Activated T-cell treated with anti-CD3 and anti-CD28 coated beads, Interleukin-2, amount 50 U/mL, for 24 hours (primary cell): ENCODE data around the gene SRGN.

ENCODE experiments used
- DNase-seq: peaks from one replicate; pipeline ENCODE4 v3.0.0-alpha.2; 2020
- H3K27ac Mint-ChIP-seq: 2 replicates; pipeline ENCODE4 v1.8.0; 2020; ENCODE audit warnings: mild to moderate bottlenecking, mixed read lengths
- H3K27me3 Mint-ChIP-seq: 2 replicates; pipeline ENCODE4 v1.8.0; 2020; ENCODE audit warnings: mixed read lengths
- H3K36me3 Mint-ChIP-seq: 2 replicates; pipeline ENCODE4 v1.8.0; 2020; ENCODE audit warnings: low read depth, mixed read lengths
- H3K4me1 Mint-ChIP-seq: 2 replicates; pipeline ENCODE4 v1.8.0; 2020; ENCODE audit warnings: low read depth, mixed read lengths
- H3K4me3 Mint-ChIP-seq: 2 replicates; pipeline ENCODE4 v1.8.0; 2020; ENCODE audit warnings: mild to moderate bottlenecking, moderate library complexity, mixed read lengths
- H3K9me3 Mint-ChIP-seq: 2 replicates; pipeline ENCODE4 v1.8.0; 2020; ENCODE audit warnings: mixed read lengths

SRGN gene

GRCh38 chr10:69091143-69091651 lies 3.3 kb downstream of the SRGN start:
- H3K36me3 Mint-ChIP-seq, result peaks cover 73% of the 10 kb centered on the region

DNA sequence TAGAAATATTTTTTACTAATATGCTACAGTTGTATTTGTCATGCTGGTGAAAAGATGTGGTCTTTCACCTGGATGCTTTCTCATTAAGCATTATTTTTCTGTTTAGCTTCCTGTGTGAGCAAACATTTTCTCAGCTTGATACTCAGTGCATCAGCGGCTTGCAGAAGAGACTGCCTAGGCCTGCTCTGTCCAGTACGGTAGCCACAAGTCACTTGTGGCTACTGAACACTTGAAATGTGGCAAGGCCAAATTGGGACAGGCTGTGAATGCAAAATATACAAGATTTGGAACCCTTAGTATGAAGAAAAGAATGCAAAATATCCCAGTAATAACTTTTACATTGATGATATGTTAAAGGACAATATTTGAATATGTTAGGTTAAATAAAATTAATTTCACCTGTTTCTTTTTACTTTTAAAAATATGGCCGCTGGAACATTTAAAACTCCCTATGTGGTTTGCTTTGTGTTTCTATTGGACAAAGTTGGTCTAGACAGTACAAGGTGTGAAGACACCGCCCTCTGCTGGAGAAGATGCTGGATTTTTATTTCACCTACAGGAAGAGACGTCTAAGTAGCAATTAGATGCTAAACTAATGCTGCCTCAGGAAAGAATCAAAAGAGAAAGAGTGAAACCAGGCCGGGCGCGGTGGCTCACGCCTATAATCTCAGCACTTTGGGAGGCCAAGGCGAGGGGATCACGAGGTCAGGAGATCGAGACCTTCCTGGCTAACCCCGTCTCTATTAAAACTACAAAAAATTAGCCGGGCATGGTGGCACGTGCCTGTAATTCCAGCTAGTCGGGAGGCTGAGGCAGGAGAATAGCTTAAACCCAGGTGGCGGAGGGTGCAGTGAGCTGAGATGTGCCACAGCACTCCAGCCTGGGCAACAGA lies 5.3 kb downstream of the SRGN start:
- Mint-ChIP-seq H3K27ac (peak overlapping the region; percentile 92), H3K4me3 (peak overlapping the region; percentile 68), H3K4me1 (peaks cover 70% of the 10 kb centered on the region), H3K36me3 (peaks cover 86% of the 10 kb centered on the region), H3K27me3 (no peaks in the 10 kb centered on the region), H3K9me3 (no peaks in the 10 kb centered on the region)
- DNase-seq, result peak; percentile 65

More at GRCh38 chr10:69091143-69091651, 3.3 kb downstream of the SRGN start:
- no peaks in the 10 kb centered on the region for H3K27me3 Mint-ChIP-seq
- H3K9me3 Mint-ChIP-seq, result no peaks in the 10 kb centered on the region
- no peak for DNase-seq
- H3K4me3 Mint-ChIP-seq, result peak overlapping the region; percentile 94
- H3K4me1 Mint-ChIP-seq, result peaks cover 73% of the 10 kb centered on the region
- H3K27ac Mint-ChIP-seq, result peak overlapping the region; percentile 99

- H3K27ac Mint-ChIP-seq, result peak overlapping the region; percentile 55
- H3K9me3 Mint-ChIP-seq, result no peaks in the 10 kb centered on the region
- no peaks in the 10 kb centered on the region for H3K27me3 Mint-ChIP-seq
- H3K4me3 Mint-ChIP-seq, result peak overlapping the region; percentile 10
- no peak for DNase-seq
- peaks cover 67% of the 10 kb centered on the region for H3K4me1 Mint-ChIP-seq
- peaks cover 84% of the 10 kb centered on the region for H3K36me3 Mint-ChIP-seq
Measured at GRCh38 chr10:69093933-69094332, 6.0 kb downstream of the SRGN start.

GRCh38 chr10:69096045-69096444 lies 8.1 kb downstream of the SRGN start:
- Mint-ChIP-seq H3K4me1 (peaks cover 62% of the 10 kb centered on the region), H3K9me3 (no peaks in the 10 kb centered on the region), H3K27me3 (no peaks in the 10 kb centered on the region), H3K4me3 (no peak overlapping the region), H3K27ac (peak overlapping the region; percentile 14), H3K36me3 (peaks cover 82% of the 10 kb centered on the region)
- DNase-seq, result no peak

DNA sequence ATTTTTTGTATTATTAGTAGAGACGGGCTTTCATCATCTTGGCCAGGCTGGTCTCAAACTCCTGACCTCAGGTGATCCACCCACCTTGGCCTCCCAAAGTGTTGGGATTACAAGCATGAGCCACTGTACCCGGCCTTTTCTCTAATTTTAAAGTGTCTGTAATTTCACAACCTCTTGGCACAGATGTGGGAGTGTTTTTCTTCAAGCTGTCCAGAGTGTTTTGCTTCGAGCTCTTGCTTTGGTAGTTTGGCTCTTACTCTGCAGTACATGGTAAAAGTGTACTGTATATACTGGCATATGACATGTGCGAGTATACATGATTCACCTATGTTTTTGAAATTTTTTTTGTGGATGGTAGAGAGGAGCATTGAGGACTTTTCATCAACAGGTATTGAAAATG lies 9.8 kb downstream of the SRGN start:
- Mint-ChIP-seq H3K9me3 (no peaks in the 10 kb centered on the region), H3K27ac (no peak overlapping the region), H3K4me1 (peaks cover 62% of the 10 kb centered on the region), H3K4me3 (no peak overlapping the region), H3K27me3 (no peaks in the 10 kb centered on the region), H3K36me3 (peaks cover 84% of the 10 kb centered on the region)
- DNase-seq, result no peak

DNA sequence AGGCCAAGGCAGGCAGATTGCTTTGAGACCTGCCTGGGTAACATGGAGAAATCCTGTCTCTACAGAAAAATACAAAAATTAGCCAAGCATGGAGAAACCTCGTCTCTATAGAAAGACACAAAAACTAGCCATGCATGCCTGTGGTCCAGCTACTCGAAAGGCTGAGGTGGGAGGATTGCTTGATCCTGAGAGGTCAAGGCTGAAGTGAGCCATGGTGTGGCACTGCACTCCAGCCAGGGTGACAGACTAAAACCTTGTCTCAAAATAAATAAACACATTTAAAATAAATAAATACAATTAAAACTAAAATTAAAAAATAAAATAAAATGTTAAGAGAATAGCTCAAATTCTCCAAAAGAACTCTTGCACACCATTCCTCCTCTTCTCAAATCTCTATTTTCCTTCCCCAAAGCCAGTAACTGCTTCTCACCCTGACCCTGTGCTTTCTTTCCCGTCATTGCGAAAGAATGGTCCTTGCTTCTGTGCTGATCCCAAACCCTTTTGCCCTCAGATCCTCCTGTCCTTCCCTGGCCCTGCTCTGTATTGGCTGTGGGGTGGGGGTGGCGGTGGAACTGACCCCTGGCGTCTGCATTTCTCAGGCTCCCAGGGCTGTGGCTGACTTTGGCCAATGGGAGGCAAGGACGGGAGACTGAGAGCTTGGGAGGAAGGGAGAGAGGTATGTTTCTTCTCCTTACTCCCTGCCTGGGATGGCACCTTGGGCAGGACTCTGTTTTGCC lies 12.4 kb downstream of the SRGN start:
- no peak for DNase-seq
- H3K9me3 Mint-ChIP-seq, result no peaks in the 10 kb centered on the region
- H3K27me3 Mint-ChIP-seq, result no peaks in the 10 kb centered on the region
- no peak overlapping the region for H3K4me3 Mint-ChIP-seq
- H3K4me1 Mint-ChIP-seq, result peaks cover 53% of the 10 kb centered on the region
- peak overlapping the region; percentile 42 for H3K27ac Mint-ChIP-seq
- peaks cover 87% of the 10 kb centered on the region for H3K36me3 Mint-ChIP-seq

- H3K27ac Mint-ChIP-seq, result peak overlapping the region; percentile 87
- H3K9me3 Mint-ChIP-seq, result no peaks in the 10 kb centered on the region
- H3K36me3 Mint-ChIP-seq, result peaks cover 83% of the 10 kb centered on the region
- no peak for DNase-seq
- H3K27me3 Mint-ChIP-seq, result no peaks in the 10 kb centered on the region
- peaks cover 41% of the 10 kb centered on the region for H3K4me1 Mint-ChIP-seq
- H3K4me3 Mint-ChIP-seq, result peak overlapping the region; percentile 21
Measured at GRCh38 chr10:69101451-69102095, 13.7 kb downstream of the SRGN start.

- peaks cover 83% of the 10 kb centered on the region for H3K36me3 Mint-ChIP-seq
- peak overlapping the region; percentile 87 for H3K27ac Mint-ChIP-seq
- no peaks in the 10 kb centered on the region for H3K9me3 Mint-ChIP-seq
- no peak for DNase-seq
- H3K27me3 Mint-ChIP-seq, result no peaks in the 10 kb centered on the region
- H3K4me3 Mint-ChIP-seq, result no peak overlapping the region
- peaks cover 41% of the 10 kb centered on the region for H3K4me1 Mint-ChIP-seq
Measured at GRCh38 chr10:69102440-69102839, 14.5 kb downstream of the SRGN start.

- DNase-seq, result no peak
- no peak overlapping the region for H3K27ac Mint-ChIP-seq
- H3K9me3 Mint-ChIP-seq, result no peaks in the 10 kb centered on the region
- peaks cover 34% of the 10 kb centered on the region for H3K4me1 Mint-ChIP-seq
- H3K4me3 Mint-ChIP-seq, result no peak overlapping the region
- H3K36me3 Mint-ChIP-seq, result peaks cover 73% of the 10 kb centered on the region
- no peaks in the 10 kb centered on the region for H3K27me3 Mint-ChIP-seq
Measured at GRCh38 chr10:69103784-69104183, 15.9 kb downstream of the SRGN start.

- peak overlapping the region; percentile 82 for H3K27ac Mint-ChIP-seq
Measured at GRCh38 chr10:69104994-69105790, 17.3 kb downstream of the SRGN start.

GRCh38 chr10:69107176-69107490 lies 19.2 kb downstream of the SRGN start:
- Mint-ChIP-seq H3K27me3 (no peaks in the 10 kb centered on the region), H3K36me3 (peaks cover 42% of the 10 kb centered on the region), H3K4me3 (no peak overlapping the region), H3K4me1 (peaks cover 13% of the 10 kb centered on the region), H3K27ac (peak overlapping the region; percentile 61), H3K9me3 (no peaks in the 10 kb centered on the region)
- DNase-seq, result no peak

More at GRCh38 chr10:69104994-69105790, 17.3 kb downstream of the SRGN start:
- H3K9me3 Mint-ChIP-seq, result no peaks in the 10 kb centered on the region
- no peaks in the 10 kb centered on the region for H3K27me3 Mint-ChIP-seq
- no peak overlapping the region for H3K4me3 Mint-ChIP-seq
- no peak for DNase-seq
- H3K4me1 Mint-ChIP-seq, result peaks cover 30% of the 10 kb centered on the region
- H3K36me3 Mint-ChIP-seq, result peaks cover 60% of the 10 kb centered on the region

DNA sequence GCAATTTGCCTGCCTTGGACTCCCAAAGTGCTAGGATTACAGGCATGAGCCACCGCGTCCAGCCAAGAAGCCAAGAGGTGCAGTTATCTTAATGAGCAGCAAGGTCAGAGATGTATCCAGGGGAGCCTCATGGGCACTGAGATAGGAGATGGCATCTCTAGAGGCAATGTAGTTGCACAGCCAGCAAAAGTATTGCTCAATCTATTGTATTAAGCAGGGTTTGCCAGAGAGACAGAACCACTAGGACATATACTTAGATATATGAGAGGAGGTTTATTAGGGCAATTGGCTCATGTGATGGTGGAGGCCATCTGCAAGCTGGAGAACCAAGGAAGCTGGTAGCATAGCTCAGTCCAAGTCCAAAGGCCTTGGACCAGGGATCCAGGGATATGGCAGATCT lies 19.8 kb downstream of the SRGN start:
- H3K9me3 Mint-ChIP-seq, result no peaks in the 10 kb centered on the region
- peaks cover 8% of the 10 kb centered on the region for H3K4me1 Mint-ChIP-seq
- H3K36me3 Mint-ChIP-seq, result peaks cover 36% of the 10 kb centered on the region
- H3K27ac Mint-ChIP-seq, result no peak overlapping the region
- no peak overlapping the region for H3K4me3 Mint-ChIP-seq
- DNase-seq, result no peak
- no peaks in the 10 kb centered on the region for H3K27me3 Mint-ChIP-seq

DNA sequence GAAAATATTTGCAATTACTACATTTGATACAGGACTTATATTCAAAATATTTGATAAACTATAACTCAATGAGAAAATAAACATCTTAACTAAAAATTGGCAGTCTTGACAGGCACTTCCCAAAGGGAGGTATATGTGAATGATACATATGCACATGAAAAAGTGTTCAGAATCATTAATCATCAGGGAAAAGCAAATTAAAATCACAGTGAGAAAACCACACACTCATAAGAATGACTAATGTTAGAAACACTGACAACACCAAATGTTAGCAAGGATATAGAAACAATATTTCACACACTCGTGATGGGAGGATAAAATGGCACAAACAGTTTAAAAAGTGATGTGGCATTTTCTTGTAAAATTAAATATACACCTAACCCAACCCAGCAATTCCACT lies 32.0 kb downstream of the SRGN start:
- Mint-ChIP-seq H3K4me3 (no peak overlapping the region), H3K27me3 (no peaks in the 10 kb centered on the region), H3K36me3 (peaks cover 5% of the 10 kb centered on the region), H3K27ac (no peak overlapping the region), H3K9me3 (no peaks in the 10 kb centered on the region), H3K4me1 (peaks cover 18% of the 10 kb centered on the region)
- DNase-seq, result no peak

GRCh38 chr10:69123306-69123746 lies 35.4 kb downstream of the SRGN start:
- peak overlapping the region; percentile 97 for H3K27ac Mint-ChIP-seq
- no peaks in the 10 kb centered on the region for H3K27me3 Mint-ChIP-seq
- H3K36me3 Mint-ChIP-seq, result peaks cover 6% of the 10 kb centered on the region
- H3K9me3 Mint-ChIP-seq, result no peaks in the 10 kb centered on the region
- no peak for DNase-seq
- peak overlapping the region; percentile 88 for H3K4me3 Mint-ChIP-seq
- H3K4me1 Mint-ChIP-seq, result peaks cover 35% of the 10 kb centered on the region
